H9 (cell line): ENCODE measurements around the gene ZSWIM6. TPM values are rescaled to one million over a fixed set of nuclear protein-coding genes. Genes with fewer than 3 reads are reported as not detected.

Experiments
- DNase-seq: peaks from one replicate; pipeline ENCODE4 v3.0.0-alpha.2; 2017
- H2AFZ ChIP-seq: one replicate; pipeline ENCODE4 v1.6.1; 2013; ENCODE audit warnings: mild to moderate bottlenecking, low read length, control low read depth, moderate library complexity
- H2AK5ac ChIP-seq: 2 replicates; pipeline ENCODE4 v1.6.1; 2013; ENCODE audit warnings: low read length, control low read depth, mixed read lengths; ENCODE audit not compliant: insufficient read length
- H2BK120ac ChIP-seq: one replicate; pipeline ENCODE4 v1.6.1; 2013; ENCODE audit warnings: low read depth, mild to moderate bottlenecking, low read length, control low read depth, inconsistent platforms; ENCODE audit not compliant: poor library complexity, severe bottlenecking
- H2BK12ac ChIP-seq: 2 replicates; pipeline ENCODE4 v1.6.1; 2013; ENCODE audit warnings: low read length, control low read depth, mixed read lengths, low read depth; ENCODE audit not compliant: insufficient read length
- H2BK15ac ChIP-seq: 2 replicates; pipeline ENCODE4 v1.6.1; 2013; ENCODE audit warnings: low read depth, low read length, control low read depth
- H2BK20ac ChIP-seq: one replicate; pipeline ENCODE4 v1.6.1; 2013; ENCODE audit warnings: low read depth, mild to moderate bottlenecking, low read length, control low read depth, inconsistent platforms; ENCODE audit not compliant: poor library complexity, severe bottlenecking
- H2BK5ac ChIP-seq: 2 replicates; pipeline ENCODE4 v1.6.1; 2013; ENCODE audit warnings: low read length, control low read depth, mixed read lengths; ENCODE audit not compliant: insufficient read length
- H3K14ac ChIP-seq: 2 replicates; pipeline ENCODE4 v1.6.1; 2013; ENCODE audit warnings: low read length, control low read depth; ENCODE audit not compliant: insufficient read depth
- H3K18ac ChIP-seq: 2 replicates; pipeline ENCODE4 v1.6.1; 2013; ENCODE audit warnings: low read depth, mild to moderate bottlenecking, mixed read lengths, low read length, control low read depth; ENCODE audit not compliant: insufficient read length
- H3K23ac ChIP-seq: 2 replicates; pipeline ENCODE4 v1.6.1; 2013; ENCODE audit warnings: low read length, control low read depth, mixed read lengths, low read depth; ENCODE audit not compliant: insufficient read length
- H3K23me2 ChIP-seq: 2 replicates; pipeline ENCODE4 v1.6.1; 2013; ENCODE audit warnings: low read depth, mild to moderate bottlenecking, mixed read lengths, low read length, control low read depth; ENCODE audit not compliant: insufficient read length, poor library complexity, severe bottlenecking
- H3K27ac ChIP-seq: 2 replicates; pipeline ENCODE4 v1.5.1; 2013; ENCODE audit warnings: low read length, control low read depth, mixed read lengths, low read depth; ENCODE audit not compliant: insufficient read length
- H3K27me3 ChIP-seq: 2 replicates; pipeline ENCODE4 v1.6.1; 2013; ENCODE audit warnings: low read length, control low read depth, inconsistent platforms; ENCODE audit not compliant: insufficient read depth
- H3K4ac ChIP-seq: 2 replicates; pipeline ENCODE4 v1.6.1; 2013; ENCODE audit warnings: low read depth, mild to moderate bottlenecking, control low read depth, inconsistent platforms, low read length, moderate library complexity
- H3K4me1 ChIP-seq: 2 replicates; pipeline ENCODE4 v1.6.1; 2013; ENCODE audit warnings: low read length, control low read depth, inconsistent platforms; ENCODE audit not compliant: insufficient read depth
- H3K4me2 ChIP-seq: 2 replicates; pipeline ENCODE4 v1.6.1; 2013; ENCODE audit warnings: low read length, control low read depth, mixed read lengths; ENCODE audit not compliant: insufficient read length, insufficient read depth
- H3K56ac ChIP-seq: 2 replicates; pipeline ENCODE4 v1.6.1; 2013; ENCODE audit warnings: low read depth, mild to moderate bottlenecking, mixed read lengths, low read length, control low read depth; ENCODE audit not compliant: insufficient read length
- H3K79me1 ChIP-seq: 2 replicates; pipeline ENCODE4 v1.6.1; 2013; ENCODE audit warnings: low read depth, mild to moderate bottlenecking, moderate library complexity, low read length, control low read depth, inconsistent platforms; ENCODE audit not compliant: insufficient read depth, poor library complexity, severe bottlenecking
- H3K79me2 ChIP-seq: 2 replicates; pipeline ENCODE4 v1.6.1; 2013; ENCODE audit warnings: low read length, control low read depth, inconsistent platforms; ENCODE audit not compliant: insufficient read depth
- H3K9ac ChIP-seq: 2 replicates; pipeline ENCODE4 v1.6.1; 2013; ENCODE audit warnings: low read length, control low read depth, mixed read lengths; ENCODE audit not compliant: insufficient read length; ENCODE audit errors: extremely low read depth
- H3K9me3 ChIP-seq: one replicate; pipeline ENCODE4 v1.6.1; 2013; ENCODE audit warnings: low read depth, low read length, inconsistent platforms; ENCODE audit not compliant: control insufficient read depth
- H3T11ph ChIP-seq: one replicate; pipeline ENCODE4 v1.6.1; 2013; ENCODE audit warnings: mild to moderate bottlenecking, low read length, control low read depth, inconsistent platforms
- H4K20me1 ChIP-seq: one replicate; pipeline ENCODE4 v1.6.1; 2013; ENCODE audit not compliant: control insufficient read depth, insufficient read length, insufficient read depth
- H4K5ac ChIP-seq: 2 replicates; pipeline ENCODE4 v1.6.1; 2013; ENCODE audit warnings: low read depth, mild to moderate bottlenecking, mixed read lengths, low read length, control low read depth; ENCODE audit not compliant: insufficient read length
- H4K8ac ChIP-seq: replicated peaks from 2 replicates; pipeline ENCODE4 v1.6.1; 2013; ENCODE audit warnings: low read length, control low read depth, mixed read lengths, low read depth; ENCODE audit not compliant: insufficient read length
- H4K91ac ChIP-seq: 2 replicates; pipeline ENCODE4 v1.6.1; 2013; ENCODE audit warnings: low read depth, mild to moderate bottlenecking, moderate library complexity, mixed read lengths, low read length, control low read depth; ENCODE audit not compliant: insufficient read length
- H3K27ac Mint-ChIP-seq, 3 experiments: 2 replicates in 2 of 3; 3 replicates in 1 of 3; pipeline ENCODE4 v1.8.0; 2020 to 2021; ENCODE audit warnings: mixed read lengths in 3 of 3, mild to moderate bottlenecking in 1 of 3, moderate library complexity in 1 of 3
- H3K27me3 Mint-ChIP-seq: 2 replicates; pipeline ENCODE4 v1.8.0; 2021; ENCODE audit warnings: low read depth, mild to moderate bottlenecking, moderate library complexity, mixed read lengths
- H3K36me3 Mint-ChIP-seq, 3 experiments: 2 replicates in 2 of 3; 3 replicates in 1 of 3; pipeline ENCODE4 v1.8.0; 2020 to 2021; ENCODE audit warnings: low read depth in 3 of 3, mixed read lengths in 3 of 3; ENCODE audit not compliant: insufficient read depth in 1 of 3
- H3K4me1 Mint-ChIP-seq, 2 experiments: 2 replicates each; pipeline ENCODE4 v1.8.0; 2020; ENCODE audit warnings: mixed read lengths in 2 of 2
- H3K4me3 Mint-ChIP-seq, 2 experiments: 2 replicates in 1 of 2; 3 replicates in 1 of 2; pipeline ENCODE4 v1.8.0; 2020 to 2021; ENCODE audit warnings: mild to moderate bottlenecking in 2 of 2, mixed read lengths in 2 of 2, moderate library complexity in 1 of 2
- H3K9me3 Mint-ChIP-seq, 2 experiments: 2 replicates in 1 of 2; 3 replicates in 1 of 2; pipeline ENCODE4 v1.8.0; 2020; ENCODE audit warnings: mild to moderate bottlenecking in 2 of 2, mixed read lengths in 2 of 2, moderate library complexity in 1 of 2
- CTCF ChIP-seq: fragments of 200-600 bp; sonication (generic); conservative IDR thresholded peaks from 3 replicates; pipeline ENCODE4 v1.8.0; 2021; ENCODE audit warnings: antibody characterized with exemption, mild to moderate bottlenecking
- WGBS: extraction: QIAGEN DNeasy Blood & Tissue Kit; methylation state at CpG from one replicate; pipeline ENCODE4 v1.1.7; 2013; ENCODE audit warnings: missing lambda C conversion rate, low lambda C conversion rate, mixed read lengths; ENCODE audit not compliant: insufficient read length; ENCODE audit errors: extremely low coverage; 5-methylcytosine and 5-hydroxymethylcytosine counted together
- total RNA-seq: library from RNA; stranded (reverse); gene quantifications from 2 replicates; pipeline ENCODE4 v1.2.1, GENCODE V29; 2021

ZSWIM6 gene
- total RNA-seq, 1 experiment from 2014 or later: 11.5 TPM

DNA sequence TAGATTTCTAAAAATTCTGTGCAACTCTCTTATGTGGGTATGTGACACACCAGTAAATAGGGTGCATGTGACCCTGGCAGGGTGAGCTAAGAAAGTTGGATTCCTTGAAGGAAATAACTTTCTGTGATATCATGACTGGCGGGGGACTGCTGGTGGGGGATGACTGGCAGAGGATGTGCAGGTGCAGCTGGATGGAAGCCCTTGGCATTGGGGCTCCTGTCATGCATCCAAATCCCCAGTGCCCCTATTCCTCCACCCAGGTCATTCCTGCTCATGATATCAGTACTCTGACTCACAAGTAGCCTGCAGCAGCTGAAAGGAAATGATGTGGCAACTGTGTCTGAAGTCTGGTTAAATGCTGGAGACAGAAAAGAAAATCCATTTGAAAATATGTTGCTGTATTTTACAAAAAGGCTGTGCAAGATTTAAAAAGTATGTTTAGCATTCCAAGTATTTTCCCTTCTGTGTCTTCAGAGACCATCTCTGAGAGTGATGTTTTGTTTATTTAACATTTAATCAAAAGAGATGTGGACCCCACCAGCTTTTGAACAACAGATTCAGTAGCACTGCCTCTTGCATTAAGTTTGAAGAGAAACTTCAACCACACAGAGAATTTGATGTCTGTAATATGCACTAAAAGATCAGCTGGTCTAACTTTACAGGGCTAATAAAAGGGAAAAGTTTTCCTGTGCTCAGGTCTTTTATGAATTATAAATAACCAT lies 17.9 kb upstream of the ZSWIM6 start:
- H2BK5ac ChIP-seq: no peak overlapping the region
- H4K5ac ChIP-seq: no peak overlapping the region
- H3K4ac ChIP-seq: no peak overlapping the region
- no peak overlapping the region for H3K23ac ChIP-seq
- no peak overlapping the region for H2AK5ac ChIP-seq
- no peak overlapping the region for H4K91ac ChIP-seq
- H3K9ac ChIP-seq: no peak overlapping the region
- H2BK20ac ChIP-seq: no peak overlapping the region
- no peak overlapping the region for H3T11ph ChIP-seq
- H3K14ac ChIP-seq: no peak overlapping the region
- no CpG with 5 or more reads among the region's 1 CpG for WGBS
- H3K79me2 ChIP-seq: no peaks in the 10 kb centered on the region
- Mint-ChIP-seq H3K4me3 (no peak overlapping the region), H3K9me3 (no peaks in the 10 kb centered on the region; a peak in 1 of 5 replicates), H3K4me1 (peaks cover 4 to 10% of the 10 kb centered on the region in 2 experiments), H3K27ac (no peak overlapping the region), H3K27me3 (peaks cover 82% of the 10 kb centered on the region), H3K36me3 (no peaks in the 10 kb centered on the region)
- no peak overlapping the region for H2BK120ac ChIP-seq
- no peak overlapping the region for H3K27ac ChIP-seq
- H3K23me2 ChIP-seq: no peaks in the 10 kb centered on the region
- H3K4me1 ChIP-seq: no peaks in the 10 kb centered on the region; the same call in 1 of the 2 replicates
- H4K20me1 ChIP-seq: no peaks in the 10 kb centered on the region
- H3K18ac ChIP-seq: no peak overlapping the region
- H3K56ac ChIP-seq: no peak overlapping the region
- DNase-seq: no peak
- H2AFZ ChIP-seq: no peak overlapping the region
- TF ChIP-seq CTCF: no peak
- peaks cover 9% of the 10 kb centered on the region; the same call in 1 of the 2 replicates for H3K27me3 ChIP-seq
- no peak overlapping the region for H2BK12ac ChIP-seq
- H3K4me2 ChIP-seq: no peak overlapping the region
- H3K79me1 ChIP-seq: no peaks in the 10 kb centered on the region
- no peak overlapping the region for H4K8ac ChIP-seq
- H3K9me3 ChIP-seq: no peaks in the 10 kb centered on the region
- no peak overlapping the region for H2BK15ac ChIP-seq
